Activated CD4-positive, alpha-beta T cell treated with anti-CD3 and anti-CD28 coated beads for 24 hours (primary cell): ENCODE data around the gene KCNK15.

Experiments used
- DNase-seq, 2 donors: peaks; one replicate each; pipeline ENCODE4 v3.0.0-alpha.2; 2020; ENCODE audit warnings: low read depth in 2 of 2

The KCNK15 gene

DNA sequence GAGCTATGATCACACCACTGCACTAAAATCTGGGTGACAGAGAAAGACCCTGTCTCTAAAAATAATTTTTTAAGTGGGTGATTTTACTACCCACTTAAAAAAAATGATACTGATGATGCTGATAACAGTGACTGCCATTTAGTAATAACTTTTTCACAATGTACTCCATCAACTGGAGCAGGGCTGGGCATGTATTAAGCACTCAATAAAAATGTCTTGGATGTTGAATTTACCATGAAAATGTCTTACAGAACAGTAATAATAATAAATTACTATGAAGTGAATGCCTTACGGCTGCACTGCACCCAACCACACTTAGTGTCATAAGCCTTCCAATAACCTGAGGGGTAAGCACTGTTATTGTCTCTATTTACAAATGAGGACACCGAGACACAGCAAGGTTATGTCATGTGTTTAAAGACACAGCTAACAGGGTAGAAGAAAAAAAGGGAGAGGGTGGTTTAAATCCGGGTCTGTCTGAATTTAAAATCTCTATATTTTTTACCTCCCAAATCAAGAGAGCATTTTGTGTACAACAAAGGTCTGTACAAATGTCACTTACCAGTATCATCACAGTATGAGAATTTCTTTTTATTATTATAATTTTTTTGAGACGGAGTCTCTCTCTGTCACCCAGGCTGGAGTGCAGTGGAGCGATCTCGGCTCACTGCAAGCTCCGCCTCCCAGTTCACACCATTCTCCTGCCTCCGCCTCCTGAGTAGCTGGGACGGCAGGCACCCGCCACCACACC, 43.2 kb downstream of the KCNK15 start:
- no peak for DNase-seq

DNA sequence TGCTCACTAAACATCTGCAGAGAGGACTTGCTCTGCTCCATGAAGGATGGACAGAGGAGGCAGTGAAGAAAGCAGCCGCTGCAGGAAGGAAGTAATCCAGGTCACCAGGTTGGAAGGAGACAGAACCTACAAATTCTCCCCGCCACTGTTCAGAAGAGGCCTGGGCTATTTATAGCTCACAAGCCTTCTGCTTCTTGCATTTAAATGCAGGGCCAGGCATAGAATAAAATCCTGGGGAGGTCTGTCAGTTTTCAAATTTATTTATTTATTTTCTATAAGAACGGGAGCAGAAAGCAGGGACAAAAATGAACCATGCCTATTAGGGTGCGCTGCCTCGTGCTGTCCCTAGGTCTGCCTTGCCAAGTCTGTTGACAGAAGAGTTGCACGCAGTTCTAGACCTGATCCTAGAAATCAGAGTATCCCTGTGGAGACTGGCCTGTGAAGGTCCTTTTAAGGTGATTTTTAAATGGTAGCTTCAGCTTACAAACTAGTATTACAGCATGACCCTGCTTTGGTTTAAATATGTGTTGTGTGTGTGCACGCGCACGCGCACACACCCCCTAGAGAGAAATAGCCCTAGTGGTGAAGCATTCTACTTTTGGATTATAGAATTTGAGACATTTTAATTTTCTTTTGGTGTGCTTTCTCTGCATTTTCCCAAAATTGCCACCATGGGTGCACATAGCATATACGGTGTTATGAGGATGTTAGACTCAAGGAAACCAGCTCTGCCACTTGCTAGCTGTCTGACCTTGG, 45.2 kb downstream of the KCNK15 start:
- no peak for DNase-seq

DNA sequence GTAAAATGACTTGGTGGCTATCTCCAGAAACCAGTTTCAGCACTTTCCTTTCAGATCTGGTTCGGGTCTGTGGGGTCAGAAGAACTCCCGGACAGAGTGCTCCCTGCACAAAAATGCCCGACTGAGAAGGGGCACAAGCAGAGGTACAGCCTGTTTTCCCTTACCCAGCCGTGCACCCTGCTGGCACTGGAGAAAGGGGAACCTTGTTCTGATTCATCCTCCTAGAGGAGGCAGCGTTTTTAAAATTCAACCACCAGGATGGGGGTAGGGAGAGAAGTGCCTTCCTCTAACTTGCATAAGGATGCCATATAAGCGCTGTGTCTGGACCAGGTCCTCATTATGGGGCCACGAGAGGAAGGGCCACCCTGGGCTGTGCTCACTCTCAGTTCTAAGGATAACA, 47.1 kb downstream of the KCNK15 start:
- DNase-seq, result no peak

DNA sequence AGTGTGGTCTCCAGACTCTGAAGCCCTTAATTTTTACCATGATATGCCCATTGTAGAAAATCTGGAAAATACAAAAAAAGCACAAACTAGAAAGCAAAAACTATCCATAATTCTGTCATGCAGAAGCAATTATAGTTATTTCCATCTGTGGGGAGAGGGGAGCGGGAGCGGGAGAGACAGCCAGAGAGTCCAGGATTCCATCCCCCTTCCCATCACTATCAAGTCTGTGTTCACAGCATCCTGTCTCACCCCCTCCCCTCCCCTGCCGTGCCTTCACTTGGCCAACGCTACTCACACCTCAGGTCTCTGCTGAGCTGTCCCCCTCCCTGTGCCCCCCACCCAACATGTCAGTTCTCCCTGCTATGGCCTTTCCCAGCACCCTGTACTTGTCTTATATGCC, 50.2 kb downstream of the KCNK15 start:
- DNase-seq, result no peak

DNA sequence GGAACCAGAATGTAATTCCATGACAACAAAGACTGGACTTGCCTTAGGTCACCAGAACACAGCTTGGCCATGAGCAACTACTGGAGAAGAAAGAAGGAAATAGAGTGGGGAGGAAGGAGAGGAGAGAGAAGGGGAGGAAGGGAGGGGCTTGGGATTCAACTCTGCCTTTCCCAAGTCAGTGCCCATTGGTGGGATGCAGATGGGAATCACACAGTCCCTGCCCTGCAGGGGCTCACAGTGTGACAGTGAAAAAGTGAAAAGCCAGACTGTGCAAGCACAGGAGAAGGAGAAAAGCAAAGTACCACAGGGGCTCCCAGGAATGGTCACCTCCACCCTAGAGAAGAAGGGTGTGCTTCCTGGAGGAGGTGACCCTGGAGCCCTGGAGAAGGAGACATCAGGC, 50.6 kb downstream of the KCNK15 start:
- DNase-seq, result no peak

DNA sequence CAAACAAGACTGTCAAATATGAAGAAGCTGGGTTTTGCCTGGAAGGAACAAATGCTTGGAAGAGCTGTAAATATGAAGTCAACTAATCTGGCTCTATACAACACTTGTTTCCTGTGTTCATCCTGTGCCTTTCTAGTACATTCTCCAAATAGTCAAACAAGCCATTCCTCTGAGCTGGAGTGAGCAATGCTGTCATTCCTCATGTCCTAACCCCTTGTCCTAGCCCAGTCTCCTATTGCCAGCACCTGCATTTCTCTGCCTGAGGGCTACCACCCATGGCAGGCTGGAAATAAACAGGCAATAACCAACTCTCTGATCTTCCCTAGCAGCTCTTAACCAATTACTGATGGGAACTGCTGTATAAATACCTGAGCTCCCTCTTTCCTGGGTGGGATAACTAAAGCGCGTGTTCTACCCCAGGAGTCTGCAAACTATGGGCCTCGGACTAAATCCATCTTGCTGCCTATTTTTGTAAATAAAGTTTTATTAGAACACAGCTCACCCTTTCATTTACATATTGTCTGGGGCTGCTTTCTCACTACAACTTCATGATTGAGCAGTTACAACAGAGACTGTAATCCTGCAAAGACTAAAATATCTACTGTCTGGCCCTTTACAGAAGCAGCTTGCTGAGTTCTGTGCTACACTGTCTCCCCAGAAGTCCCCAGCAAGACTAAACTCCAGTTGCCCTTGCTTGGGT, 51.2 kb downstream of the KCNK15 start:
- DNase-seq, result no peak

DNA sequence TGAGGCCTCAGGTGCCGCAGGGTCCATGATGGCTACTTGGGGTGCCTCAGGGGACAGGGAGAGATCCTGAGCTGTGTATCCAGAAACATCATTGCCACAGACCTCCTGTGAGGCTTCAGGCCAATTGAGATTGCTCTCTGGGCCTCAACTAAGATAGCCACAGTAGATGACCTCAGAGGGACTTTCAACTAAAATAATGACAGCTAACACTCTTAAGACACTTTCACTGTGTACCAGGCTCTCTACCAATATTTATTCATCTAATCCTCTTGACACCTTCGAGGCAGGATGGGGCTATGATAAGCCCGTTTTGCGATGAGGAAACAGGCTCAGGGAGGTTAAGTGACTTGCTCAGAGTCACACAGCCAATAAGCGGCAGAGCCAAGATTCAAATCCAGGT, 54.0 kb downstream of the KCNK15 start:
- DNase-seq, result no peak

DNA sequence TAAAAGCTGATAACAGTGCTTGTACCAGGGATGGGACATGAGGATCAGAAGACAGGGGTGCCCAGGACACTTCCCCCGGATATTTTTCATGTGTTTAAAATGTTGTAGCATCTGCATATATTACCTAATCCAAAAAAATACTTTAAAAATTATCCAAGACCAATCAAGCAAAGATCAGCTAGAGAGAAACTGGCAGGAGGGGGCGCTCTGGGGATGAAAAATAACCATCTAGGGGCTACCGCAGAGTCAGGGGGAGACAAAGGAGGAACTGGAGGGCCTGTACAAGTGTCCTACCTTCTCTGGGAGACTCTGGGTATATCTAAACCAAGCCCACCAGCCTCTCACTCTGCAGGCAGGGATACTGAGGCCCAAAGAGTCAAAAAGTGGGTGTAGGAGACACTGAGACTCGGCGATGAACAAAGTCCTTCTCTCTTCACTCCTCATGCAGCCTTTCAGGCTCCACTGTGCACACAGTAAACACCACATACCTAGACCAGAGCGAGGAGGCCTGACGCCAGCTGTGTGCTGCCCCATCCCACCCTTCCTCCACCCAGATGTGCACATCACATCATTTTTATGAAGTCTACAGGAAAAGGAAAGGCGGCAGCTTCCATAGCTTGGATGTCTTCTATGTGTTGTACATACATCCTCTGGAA, 54.9 kb downstream of the KCNK15 start:
- DNase-seq, result no peak
